DOHH2 (cell line): ENCODE measurements around the gene FZD4.

Experiments
- H3F3A ChIP-seq: fragments of 200-600 bp; sonication (generic), shearing (Covaris generic); 2 replicates; pipeline ENCODE4 v1.6.0; 2016; ENCODE audit warnings: antibody characterized with exemption, mild to moderate bottlenecking; ENCODE audit not compliant: control insufficient read depth, insufficient read depth
- H3K27ac ChIP-seq: fragments of 200-600 bp; sonication (generic); 2 replicates; pipeline ENCODE4 v1.5.1; 2014; ENCODE audit warnings: low read depth, mild to moderate bottlenecking, low read length, moderate library complexity
- H3K27me3 ChIP-seq: fragments of 200-600 bp; sonication (generic); 2 replicates; pipeline ENCODE4 v1.6.1; 2014; ENCODE audit warnings: mild to moderate bottlenecking, low read length, mixed read lengths; ENCODE audit not compliant: control insufficient read depth
- H3K36me3 ChIP-seq: fragments of 200-600 bp; sonication (generic); 2 replicates; pipeline ENCODE4 v1.6.1; 2014; ENCODE audit warnings: mild to moderate bottlenecking, low read length, moderate library complexity, mixed read lengths; ENCODE audit not compliant: control insufficient read depth
- H3K4me1 ChIP-seq: fragments of 200-600 bp; sonication (generic); 2 replicates; pipeline ENCODE4 v1.6.1; 2014; ENCODE audit warnings: mild to moderate bottlenecking, low read length, mixed read lengths; ENCODE audit not compliant: control insufficient read depth
- H3K4me2 ChIP-seq: fragments of 200-600 bp; sonication (generic); 2 replicates; pipeline ENCODE4 v1.6.0; 2014; ENCODE audit warnings: mild to moderate bottlenecking, low read length, moderate library complexity
- H3K4me3 ChIP-seq: fragments of 200-600 bp; sonication (generic); 2 replicates; pipeline ENCODE4 v1.5.1; 2014; ENCODE audit warnings: mild to moderate bottlenecking, low read length, mixed read lengths
- H3K79me2 ChIP-seq: fragments of 200-600 bp; sonication (generic); 2 replicates; pipeline ENCODE4 v1.6.1; 2014; ENCODE audit warnings: mild to moderate bottlenecking, low read length, mixed read lengths; ENCODE audit not compliant: control insufficient read depth
- H3K9me2 ChIP-seq: fragments of 200-600 bp; sonication (generic); replicated peaks from 2 replicates; pipeline ENCODE4 v1.6.1; 2014; ENCODE audit warnings: mild to moderate bottlenecking, low read length, mixed read lengths; ENCODE audit not compliant: control insufficient read depth
- H3K9me3 ChIP-seq: fragments of 200-600 bp; sonication (generic); 2 replicates; pipeline ENCODE4 v1.6.1; 2014; ENCODE audit warnings: antibody characterized with exemption, low read length, mixed read lengths; ENCODE audit not compliant: control insufficient read depth, insufficient read depth
- H4K20me1 ChIP-seq: fragments of 200-600 bp; sonication (generic); 2 replicates; pipeline ENCODE4 v1.6.0; 2014; ENCODE audit warnings: low read depth, mild to moderate bottlenecking, antibody characterized with exemption, low read length, moderate library complexity; ENCODE audit not compliant: control insufficient read depth, insufficient read depth
- CTCF ChIP-seq: fragments of 200-600 bp; sonication (generic); IDR thresholded peaks from one replicate; pipeline ENCODE4 v1.5.1; 2014; ENCODE audit warnings: antibody characterized with exemption, mild to moderate bottlenecking, low read depth, low read length; ENCODE audit not compliant: poor library complexity, severe bottlenecking
- EZH2phosphoT487 ChIP-seq: fragments of 200-600 bp; sonication (generic); IDR thresholded peaks from 2 replicates; pipeline ENCODE4 v1.6.1; 2017; ENCODE audit warnings: borderline replicate concordance, mild to moderate bottlenecking, antibody characterized with exemption, low read length, moderate library complexity, mixed read lengths

Gene FZD4

GRCh38 chr11:86906198-86906597, 49.0 kb downstream of the FZD4 start:
- Histone ChIP-seq H3K27me3 (peaks cover 3% of the 10 kb centered on the region; the same call in 1 of the 2 replicates), H3K9me2 (no peaks in the 10 kb centered on the region), H3K27ac (no peak overlapping the region), H4K20me1 (no peaks in the 10 kb centered on the region), H3K79me2 (no peaks in the 10 kb centered on the region), H3K4me1 (no peaks in the 10 kb centered on the region), H3K36me3 (no peaks in the 10 kb centered on the region), H3K9me3 (no peaks in the 10 kb centered on the region), H3K4me3 (no peak overlapping the region), H3K4me2 (no peak overlapping the region), H3F3A (no peaks in the 10 kb centered on the region)
- no peak for TF ChIP-seq CTCF

GRCh38 chr11:86905252-86905651, 49.9 kb downstream of the FZD4 start:
- no peaks in the 10 kb centered on the region for H3K4me1 ChIP-seq
- no peaks in the 10 kb centered on the region for H4K20me1 ChIP-seq
- peaks cover 3% of the 10 kb centered on the region; the same call in 1 of the 2 replicates for H3K27me3 ChIP-seq
- no peaks in the 10 kb centered on the region for H3K36me3 ChIP-seq
- H3K9me3 ChIP-seq = no peaks in the 10 kb centered on the region
- no peak overlapping the region for H3K4me2 ChIP-seq
- no peak overlapping the region for H3K4me3 ChIP-seq
- TF ChIP-seq CTCF (no peak), EZH2phosphoT487 (no peak)
- H3F3A ChIP-seq = no peaks in the 10 kb centered on the region
- no peak overlapping the region for H3K27ac ChIP-seq
- H3K9me2 ChIP-seq = no peaks in the 10 kb centered on the region
- H3K79me2 ChIP-seq = no peaks in the 10 kb centered on the region

DNA sequence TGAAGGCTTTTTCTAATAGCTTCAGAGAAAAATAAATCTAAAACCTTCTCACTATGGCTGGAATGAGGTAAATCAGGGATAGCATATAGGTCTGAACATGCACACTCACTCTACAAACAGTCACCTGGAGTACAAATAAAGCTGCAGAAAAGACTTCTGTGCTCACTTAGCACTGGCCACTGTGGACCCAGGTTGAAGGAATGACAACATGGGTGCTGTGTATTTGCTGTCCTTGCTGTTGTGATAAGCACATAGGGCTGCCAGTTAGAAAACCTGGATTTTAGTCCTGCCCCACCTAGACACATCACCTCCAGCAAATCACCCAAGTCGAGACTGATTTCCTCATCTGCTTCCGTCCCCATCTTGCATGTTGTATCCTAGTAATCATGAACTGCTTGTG, 51.2 kb downstream of the FZD4 start:
- no peak overlapping the region for H3K4me3 ChIP-seq
- no peaks in the 10 kb centered on the region for H3F3A ChIP-seq
- no peaks in the 10 kb centered on the region for H3K9me3 ChIP-seq
- no peak overlapping the region for H3K27ac ChIP-seq
- H3K36me3 ChIP-seq = no peaks in the 10 kb centered on the region
- H3K4me1 ChIP-seq = no peaks in the 10 kb centered on the region
- no peaks in the 10 kb centered on the region for H3K79me2 ChIP-seq
- TF ChIP-seq EZH2phosphoT487 = no peak
- no peak for TF ChIP-seq CTCF
- H4K20me1 ChIP-seq = no peaks in the 10 kb centered on the region
- no peaks in the 10 kb centered on the region for H3K9me2 ChIP-seq
- H3K27me3 ChIP-seq = no peaks in the 10 kb centered on the region
- no peak overlapping the region for H3K4me2 ChIP-seq

- TF ChIP-seq CTCF = no peak
- TF ChIP-seq EZH2phosphoT487 = no peak
- H3K9me3 ChIP-seq = no peaks in the 10 kb centered on the region
- H3K4me2 ChIP-seq = no peak overlapping the region
- H3K4me1 ChIP-seq = no peaks in the 10 kb centered on the region
- no peaks in the 10 kb centered on the region for H3K36me3 ChIP-seq
- no peak overlapping the region for H3K4me3 ChIP-seq
- H3F3A ChIP-seq = no peaks in the 10 kb centered on the region
- H3K27ac ChIP-seq = no peak overlapping the region
- H3K27me3 ChIP-seq = no peaks in the 10 kb centered on the region
- no peaks in the 10 kb centered on the region for H3K79me2 ChIP-seq
- no peaks in the 10 kb centered on the region for H3K9me2 ChIP-seq
- H4K20me1 ChIP-seq = no peaks in the 10 kb centered on the region
Measured at GRCh38 chr11:86902345-86902744, 52.9 kb downstream of the FZD4 start.
